T-helper 1 cell treated with Interleukin-12 subunit alpha and Interleukin-12 subunit beta and Interleukin-4 antibody, amounts not matched to agents 30 μg/mL and 1 μg/mL, for 36 hours (primary cell): ENCODE results near the gene BHMT2.

ENCODE experiments used
- H3K27ac Mint-ChIP-seq: one replicate; pipeline ENCODE4 v1.8.0; 2021; ENCODE audit warnings: mild to moderate bottlenecking, mixed read lengths
- H3K27me3 Mint-ChIP-seq: one replicate; pipeline ENCODE4 v1.8.0; 2021; ENCODE audit warnings: low read depth, mixed read lengths
- H3K36me3 Mint-ChIP-seq: one replicate; pipeline ENCODE4 v1.8.0; 2021; ENCODE audit warnings: low read depth, mixed read lengths
- H3K4me1 Mint-ChIP-seq: one replicate; pipeline ENCODE4 v1.8.0; 2021; ENCODE audit warnings: low read depth, mixed read lengths
- H3K4me3 Mint-ChIP-seq: one replicate; pipeline ENCODE4 v1.8.0; 2021; ENCODE audit warnings: mild to moderate bottlenecking, moderate library complexity, mixed read lengths
- H3K9me3 Mint-ChIP-seq: one replicate; pipeline ENCODE4 v1.8.0; 2021; ENCODE audit warnings: mixed read lengths

BHMT2 gene

DNA sequence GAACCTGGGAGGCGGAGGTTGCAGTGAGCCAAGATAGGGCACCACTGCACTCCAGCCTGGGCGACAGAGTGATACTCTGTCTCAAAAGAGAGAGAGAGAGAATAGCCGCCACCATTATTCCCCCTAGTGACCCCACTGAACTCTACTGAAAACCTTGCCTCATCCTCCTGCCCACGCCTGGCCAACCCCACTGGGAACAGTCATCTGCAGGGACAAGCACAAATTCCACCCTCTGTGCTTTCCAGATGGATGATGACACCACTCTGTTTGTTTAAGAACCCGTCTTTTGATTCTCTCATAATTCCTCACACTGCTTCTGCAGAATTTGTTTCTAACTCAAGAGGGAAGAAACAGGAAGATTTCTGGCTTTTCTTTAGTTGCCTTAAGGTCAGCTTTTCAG, 12.2 kb downstream of the BHMT2 start:
- no peak overlapping the region for H3K27ac Mint-ChIP-seq
- no peaks in the 10 kb centered on the region for H3K36me3 Mint-ChIP-seq
- H3K4me3 Mint-ChIP-seq = no peak overlapping the region
- H3K4me1 Mint-ChIP-seq = no peaks in the 10 kb centered on the region
- no peaks in the 10 kb centered on the region for H3K9me3 Mint-ChIP-seq
- H3K27me3 Mint-ChIP-seq = peaks cover 18% of the 10 kb centered on the region

DNA sequence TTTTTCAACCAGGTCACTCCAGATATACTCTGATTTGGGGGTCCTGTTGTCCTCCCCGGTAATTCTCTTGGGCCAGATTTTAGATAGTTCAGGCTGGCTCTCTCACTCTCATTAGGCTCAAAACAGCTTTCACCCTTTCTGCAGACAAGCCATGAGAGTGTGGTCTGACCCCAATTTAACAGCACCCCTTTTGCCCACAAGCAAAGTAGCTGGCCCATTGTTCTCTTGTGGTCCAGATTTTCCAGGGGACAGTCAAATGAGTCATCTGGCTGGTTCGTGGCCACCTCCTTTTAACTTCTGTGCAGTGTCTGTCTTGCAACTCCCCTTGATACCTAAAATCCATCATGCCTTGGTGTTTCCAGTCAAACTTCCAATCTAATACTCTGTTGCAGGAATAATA, 16.5 kb downstream of the BHMT2 start:
- no peaks in the 10 kb centered on the region for H3K9me3 Mint-ChIP-seq
- H3K27ac Mint-ChIP-seq = no peak overlapping the region
- H3K4me1 Mint-ChIP-seq = no peaks in the 10 kb centered on the region
- no peaks in the 10 kb centered on the region for H3K36me3 Mint-ChIP-seq
- no peak overlapping the region for H3K4me3 Mint-ChIP-seq
- peaks cover 14% of the 10 kb centered on the region for H3K27me3 Mint-ChIP-seq

DNA sequence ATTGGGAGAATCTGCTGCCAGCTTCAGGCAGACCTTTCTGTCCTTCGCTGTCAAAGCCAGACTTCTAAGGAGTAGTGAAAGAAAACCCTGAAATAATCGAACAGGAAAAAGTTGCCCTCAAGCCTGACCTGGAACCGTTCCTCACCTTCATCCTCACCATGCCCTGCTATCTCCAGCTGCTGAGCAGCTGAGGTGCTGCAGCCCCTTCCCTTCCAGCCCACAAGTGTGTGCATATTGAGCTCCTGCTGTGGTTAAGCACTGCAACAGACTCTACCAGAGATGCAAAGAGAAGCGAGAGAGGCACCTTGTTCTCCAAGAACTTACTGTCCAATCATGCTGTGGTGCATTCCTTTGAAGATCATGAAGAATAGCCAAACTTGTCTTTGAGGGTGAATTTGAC, 18.9 kb downstream of the BHMT2 start:
- Mint-ChIP-seq H3K27ac (no peak overlapping the region), H3K9me3 (no peaks in the 10 kb centered on the region), H3K27me3 (peaks cover 14% of the 10 kb centered on the region), H3K36me3 (no peaks in the 10 kb centered on the region), H3K4me3 (no peak overlapping the region), H3K4me1 (no peaks in the 10 kb centered on the region)

DNA sequence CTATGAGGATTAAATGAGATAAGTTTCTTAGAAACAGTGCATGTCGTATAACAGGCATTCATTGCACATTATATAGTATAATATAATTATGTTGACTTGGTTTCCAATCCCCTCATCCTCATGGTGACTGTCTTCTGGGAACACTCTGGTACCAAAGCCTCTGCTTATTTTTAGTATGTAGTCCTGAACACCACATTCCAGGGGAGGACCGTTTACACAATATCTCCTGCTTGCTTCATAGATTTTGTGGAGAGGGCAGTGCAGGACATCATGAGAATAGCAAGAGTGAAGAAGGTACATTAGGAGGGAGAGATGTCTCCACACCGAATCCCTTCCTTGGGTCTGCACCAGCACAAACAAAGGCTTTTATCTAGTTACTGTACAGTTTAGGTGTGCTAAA, 21.5 kb downstream of the BHMT2 start:
- peaks cover 9% of the 10 kb centered on the region for H3K27me3 Mint-ChIP-seq
- no peak overlapping the region for H3K27ac Mint-ChIP-seq
- no peaks in the 10 kb centered on the region for H3K4me1 Mint-ChIP-seq
- no peak overlapping the region for H3K4me3 Mint-ChIP-seq
- no peaks in the 10 kb centered on the region for H3K9me3 Mint-ChIP-seq
- H3K36me3 Mint-ChIP-seq = no peaks in the 10 kb centered on the region

DNA sequence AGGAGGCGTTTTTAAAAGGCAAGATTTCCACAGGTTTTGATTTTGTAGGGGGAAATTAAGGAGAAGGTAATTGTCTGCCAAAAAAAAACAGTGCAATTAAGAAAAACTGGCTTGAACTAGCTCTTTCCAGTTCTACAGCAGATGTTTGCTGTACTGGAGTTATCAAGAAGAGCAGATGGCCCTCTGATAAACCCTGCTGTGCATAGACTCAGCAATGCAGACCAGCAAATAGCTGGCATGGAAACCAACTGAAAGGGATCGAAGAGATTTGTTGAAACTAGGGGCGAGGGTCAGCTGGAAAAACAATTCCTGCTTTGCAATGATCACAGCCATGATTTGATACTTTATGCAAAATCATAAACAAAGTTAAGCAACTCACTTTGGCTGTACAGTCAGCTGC, 24.2 kb downstream of the BHMT2 start:
- H3K4me3 Mint-ChIP-seq = no peak overlapping the region
- H3K27ac Mint-ChIP-seq = no peak overlapping the region
- H3K36me3 Mint-ChIP-seq = no peaks in the 10 kb centered on the region
- H3K9me3 Mint-ChIP-seq = no peaks in the 10 kb centered on the region
- peaks cover 5% of the 10 kb centered on the region for H3K27me3 Mint-ChIP-seq
- H3K4me1 Mint-ChIP-seq = no peaks in the 10 kb centered on the region

DNA sequence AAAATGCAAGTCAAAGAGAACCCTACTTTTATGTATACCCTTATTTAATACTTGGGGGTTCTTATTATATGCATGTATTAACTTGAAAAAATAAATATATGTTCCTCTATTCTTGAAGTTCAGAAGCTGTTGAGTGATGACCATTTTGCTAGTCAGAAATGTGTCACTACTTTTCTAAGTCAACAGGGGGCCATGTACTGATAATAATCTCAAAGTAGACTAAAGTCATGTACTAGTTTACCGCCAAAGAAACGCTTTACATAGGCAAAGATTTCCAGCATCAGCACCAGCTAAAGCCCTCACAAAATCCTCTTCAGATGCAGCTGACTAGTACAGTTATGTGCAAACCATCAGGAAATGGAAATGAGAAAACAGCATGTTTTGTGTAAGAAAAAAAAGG, 36.3 kb downstream of the BHMT2 start:
- H3K4me1 Mint-ChIP-seq = no peaks in the 10 kb centered on the region
- no peak overlapping the region for H3K27ac Mint-ChIP-seq
- no peak overlapping the region for H3K4me3 Mint-ChIP-seq
- no peaks in the 10 kb centered on the region for H3K9me3 Mint-ChIP-seq
- no peaks in the 10 kb centered on the region for H3K36me3 Mint-ChIP-seq
- peaks cover 51% of the 10 kb centered on the region for H3K27me3 Mint-ChIP-seq

DNA sequence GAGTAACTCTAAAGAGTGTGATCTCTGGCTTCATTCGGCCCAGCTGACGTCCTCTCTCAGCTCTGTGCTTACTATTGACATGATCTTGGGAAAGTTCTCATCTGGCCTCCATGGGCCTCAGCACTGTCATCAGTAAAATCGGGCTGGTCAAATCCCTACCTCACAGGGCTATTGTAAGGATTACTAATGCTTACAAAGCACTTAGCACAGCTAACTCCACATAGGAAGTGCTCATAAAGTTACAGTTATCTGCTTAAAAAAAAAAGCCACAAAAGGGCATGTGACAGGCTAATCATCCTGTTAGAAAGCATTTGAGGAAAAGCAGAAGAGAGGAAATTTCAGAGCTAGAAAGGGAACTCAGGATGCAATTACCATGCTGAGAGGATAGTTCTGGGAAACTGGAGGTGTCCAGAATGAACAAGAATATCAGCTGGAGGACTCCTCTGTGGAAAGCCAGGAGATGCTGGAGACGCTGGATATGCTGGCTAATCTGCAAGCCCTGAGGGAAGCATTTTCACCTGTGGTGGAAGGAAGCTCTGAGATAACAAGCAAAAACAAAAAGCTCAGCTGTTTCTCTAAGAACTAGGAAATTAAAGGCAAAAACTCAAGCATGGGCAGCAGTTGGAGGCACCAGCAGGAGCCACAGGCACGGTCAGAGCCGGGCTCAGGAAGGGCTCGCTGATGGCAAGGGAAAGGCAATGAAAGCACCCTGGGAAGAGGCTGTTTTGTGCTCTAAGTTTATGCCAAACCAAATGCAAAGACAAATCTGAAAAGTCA, 37.6 kb downstream of the BHMT2 start:
- peaks cover 63% of the 10 kb centered on the region for H3K27me3 Mint-ChIP-seq

DNA sequence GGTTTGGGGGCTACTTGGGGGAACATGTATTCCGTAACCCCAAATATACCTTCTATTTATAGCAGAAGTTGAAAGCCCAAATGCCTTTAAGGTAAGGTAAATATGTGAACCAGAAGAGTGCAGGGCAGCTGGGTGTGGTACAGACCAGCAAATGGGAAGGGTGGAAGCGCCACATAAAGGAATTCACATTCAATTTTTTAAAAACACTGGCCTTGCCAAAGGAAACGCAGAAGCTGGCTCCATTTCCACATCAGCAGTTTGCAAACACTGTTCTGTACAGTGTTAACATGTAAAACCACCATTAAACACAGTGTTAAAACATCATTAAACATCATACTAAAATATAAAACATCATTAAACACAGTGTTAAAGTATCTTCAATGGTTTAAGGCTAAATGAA, 38.5 kb downstream of the BHMT2 start:
- Mint-ChIP-seq H3K36me3 (no peaks in the 10 kb centered on the region), H3K4me3 (no peak overlapping the region), H3K9me3 (no peaks in the 10 kb centered on the region), H3K27me3 (peaks cover 72% of the 10 kb centered on the region), H3K4me1 (peaks cover 1% of the 10 kb centered on the region), H3K27ac (no peak overlapping the region)

More for the DNA sequence above, 37.6 kb downstream of the BHMT2 start:
- no peaks in the 10 kb centered on the region for H3K36me3 Mint-ChIP-seq
- no peaks in the 10 kb centered on the region for H3K9me3 Mint-ChIP-seq
- no peak overlapping the region for H3K27ac Mint-ChIP-seq
- H3K4me3 Mint-ChIP-seq = no peak overlapping the region
- peaks cover 1% of the 10 kb centered on the region for H3K4me1 Mint-ChIP-seq

DNA sequence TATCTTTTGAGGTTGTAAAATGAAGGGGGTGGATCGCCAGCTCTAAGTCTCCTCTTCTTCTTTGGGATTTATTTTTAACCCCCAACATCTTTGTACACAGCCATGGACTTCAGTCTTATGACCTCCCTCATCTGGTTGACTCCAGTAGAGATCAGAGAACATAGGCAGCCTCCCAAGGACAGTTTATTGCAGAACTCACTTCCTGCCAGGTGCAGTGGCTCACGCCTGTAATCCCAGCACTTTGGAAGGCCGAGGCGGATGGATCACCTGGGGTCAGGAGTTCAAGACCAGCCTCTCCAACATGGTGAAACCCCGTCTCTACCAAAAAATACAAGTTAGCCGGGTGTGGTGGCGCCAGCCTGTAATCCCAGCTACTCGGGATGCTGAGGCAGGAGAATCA, 39.2 kb downstream of the BHMT2 start:
- H3K36me3 Mint-ChIP-seq = no peaks in the 10 kb centered on the region
- H3K9me3 Mint-ChIP-seq = no peaks in the 10 kb centered on the region
- no peak overlapping the region for H3K4me3 Mint-ChIP-seq

DNA sequence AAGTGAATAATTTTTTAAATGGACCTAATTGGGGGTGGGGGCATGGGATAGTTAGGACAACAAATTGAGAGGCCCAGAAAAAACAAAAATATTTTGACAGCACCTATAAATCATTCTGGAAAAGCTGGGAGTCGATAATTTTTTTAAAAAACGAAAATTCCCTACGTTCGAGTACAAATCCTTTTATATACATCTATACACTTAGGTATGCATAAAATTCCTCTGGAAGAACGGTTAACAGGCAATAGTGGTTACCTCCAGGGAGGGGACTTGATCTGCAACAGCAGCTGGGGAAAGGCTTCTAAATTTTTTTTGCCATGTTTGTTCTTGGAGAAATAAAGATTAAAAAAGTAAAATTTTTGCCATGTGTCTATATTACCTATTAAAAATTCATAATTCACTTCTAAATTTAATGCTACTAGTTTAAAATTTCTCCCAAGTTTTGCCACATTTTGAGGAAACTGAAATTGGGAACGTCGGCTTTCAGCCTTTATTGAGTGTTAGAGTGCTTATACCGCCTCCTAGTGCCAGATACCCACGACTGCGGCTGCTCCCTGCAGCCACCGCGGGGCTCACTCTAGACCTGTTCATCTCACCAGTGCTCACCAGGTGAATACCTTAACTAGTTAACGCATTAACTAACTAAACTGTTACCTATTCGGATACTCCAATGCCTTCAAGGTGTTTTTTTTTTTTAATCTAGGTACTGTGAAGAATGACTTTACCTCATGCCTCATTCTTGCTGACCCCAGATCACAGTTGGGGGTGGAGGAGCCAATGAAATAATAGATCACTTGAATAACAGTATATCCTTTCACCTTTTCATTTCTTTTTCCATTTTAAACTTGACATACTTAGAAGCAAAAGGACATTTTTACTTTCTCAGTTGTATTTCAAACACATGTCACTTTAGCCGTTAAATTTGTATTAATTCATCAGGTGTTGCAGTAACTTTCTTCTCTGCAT, 40.2 kb downstream of the BHMT2 start:
- no peak overlapping the region for H3K27ac Mint-ChIP-seq
- no peaks in the 10 kb centered on the region for H3K9me3 Mint-ChIP-seq
- peaks cover 1% of the 10 kb centered on the region for H3K4me1 Mint-ChIP-seq
- H3K36me3 Mint-ChIP-seq = no peaks in the 10 kb centered on the region
- peaks cover 77% of the 10 kb centered on the region for H3K27me3 Mint-ChIP-seq
- no peak overlapping the region for H3K4me3 Mint-ChIP-seq

More for the DNA sequence above, 39.2 kb downstream of the BHMT2 start:
- H3K27ac Mint-ChIP-seq = no peak overlapping the region
- H3K27me3 Mint-ChIP-seq = peaks cover 78% of the 10 kb centered on the region
- peaks cover 1% of the 10 kb centered on the region for H3K4me1 Mint-ChIP-seq

DNA sequence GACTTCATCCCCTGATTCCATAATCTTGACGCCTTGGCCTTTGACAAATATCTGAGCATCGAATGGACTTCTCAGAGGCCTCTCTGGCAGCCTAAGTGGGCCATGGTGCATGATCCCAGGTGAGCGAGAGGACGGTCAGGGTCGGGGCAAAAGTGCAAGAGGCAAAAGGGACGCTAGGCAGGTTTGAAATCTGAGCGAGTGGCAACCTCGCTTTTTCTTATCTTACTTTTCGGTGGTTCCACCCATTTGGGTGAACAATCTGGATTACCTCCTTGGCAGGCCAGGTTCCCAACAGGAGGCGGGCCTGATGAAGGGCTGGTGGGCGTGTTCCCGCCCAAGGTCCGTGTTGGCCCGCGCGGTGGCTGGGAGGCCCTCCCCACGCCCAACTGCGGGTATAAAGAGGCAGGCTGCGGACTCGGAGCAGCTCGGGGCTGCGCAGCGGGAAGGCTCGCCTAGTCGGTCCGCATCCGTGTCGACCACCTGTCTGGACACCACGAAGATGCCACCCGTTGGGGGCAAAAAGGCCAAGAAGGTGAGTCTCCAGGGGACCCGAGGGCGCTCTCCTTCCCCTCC, 41.9 kb downstream of the BHMT2 start, which contains the start of gene BHMT:
Gene BHMT (plus strand): TSS at position 423 of the 573 bp plus-strand sequence. CDS start 77 bp downstream, at position 500.
- Mint-ChIP-seq H3K27ac (no peak within 1 kb of the TSS), H3K27me3 (peaks cover 72% of the 10 kb centered on the region), H3K4me3 (no peak within 1 kb of the TSS), H3K4me1 (peaks cover 1% of the 10 kb centered on the region), H3K36me3 (no peaks in the 10 kb centered on the region), H3K9me3 (no peaks in the 10 kb centered on the region)

DNA sequence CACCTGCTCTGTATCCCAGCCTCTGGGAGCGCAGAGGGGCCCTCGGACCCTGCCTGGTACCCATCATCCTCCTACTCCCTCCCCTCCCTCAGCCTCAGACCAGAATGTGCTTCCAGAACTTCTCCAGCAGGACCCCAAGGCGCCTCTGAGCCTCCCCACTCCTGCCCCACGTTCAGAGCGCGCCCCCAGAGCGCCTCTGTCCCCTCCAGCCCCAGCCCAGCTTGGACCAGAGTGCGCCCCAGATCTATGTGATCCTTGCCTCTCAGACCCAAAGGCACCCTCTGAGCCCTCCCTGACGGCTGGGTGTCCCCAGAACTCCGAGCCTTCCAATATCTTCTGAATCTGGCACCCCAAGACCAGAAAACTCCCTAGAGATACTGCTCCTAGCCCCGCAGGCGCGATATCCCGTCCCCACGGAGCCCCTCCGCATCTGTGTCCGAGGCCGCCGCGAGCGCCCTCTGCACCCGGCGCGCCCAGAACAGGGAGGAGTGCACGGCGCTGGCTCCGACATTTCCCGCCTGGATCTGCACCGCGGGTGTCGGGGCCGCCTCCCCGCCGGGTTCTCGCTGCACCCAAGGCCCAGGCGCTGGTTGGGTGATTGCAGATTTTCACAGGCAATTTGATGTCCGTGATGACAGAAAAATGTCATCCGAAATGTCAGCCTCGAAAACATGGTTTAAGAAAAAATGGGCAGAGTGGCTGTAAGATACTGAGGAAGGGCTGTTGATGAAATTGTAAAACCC, 42.6 kb downstream of the BHMT2 start:
- Mint-ChIP-seq H3K4me3 (no peak overlapping the region), H3K4me1 (peaks cover 1% of the 10 kb centered on the region), H3K27me3 (peaks cover 69% of the 10 kb centered on the region), H3K27ac (no peak overlapping the region), H3K9me3 (no peaks in the 10 kb centered on the region), H3K36me3 (no peaks in the 10 kb centered on the region)

DNA sequence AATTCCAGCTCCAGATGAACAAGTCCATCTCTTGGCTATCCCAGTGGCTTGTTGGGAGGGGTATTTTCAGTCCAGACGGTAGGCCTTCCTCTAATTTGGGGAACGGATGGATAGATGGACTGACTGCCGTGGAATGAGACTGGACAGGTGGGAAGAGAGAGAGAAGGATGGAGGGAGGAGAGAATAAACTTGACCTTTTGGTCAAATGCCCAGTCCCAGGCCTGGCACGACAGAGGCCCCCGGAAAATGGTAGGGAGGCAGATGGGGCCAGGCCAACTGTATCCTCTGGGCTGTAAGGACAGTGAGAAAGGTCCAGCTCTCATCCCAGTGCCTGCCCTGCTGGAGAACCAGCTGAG, 43.1 kb downstream of the BHMT2 start:
- Mint-ChIP-seq H3K27ac (no peak overlapping the region), H3K4me3 (no peak overlapping the region), H3K4me1 (peaks cover 1% of the 10 kb centered on the region), H3K27me3 (peaks cover 64% of the 10 kb centered on the region), H3K9me3 (no peaks in the 10 kb centered on the region), H3K36me3 (no peaks in the 10 kb centered on the region)

DNA sequence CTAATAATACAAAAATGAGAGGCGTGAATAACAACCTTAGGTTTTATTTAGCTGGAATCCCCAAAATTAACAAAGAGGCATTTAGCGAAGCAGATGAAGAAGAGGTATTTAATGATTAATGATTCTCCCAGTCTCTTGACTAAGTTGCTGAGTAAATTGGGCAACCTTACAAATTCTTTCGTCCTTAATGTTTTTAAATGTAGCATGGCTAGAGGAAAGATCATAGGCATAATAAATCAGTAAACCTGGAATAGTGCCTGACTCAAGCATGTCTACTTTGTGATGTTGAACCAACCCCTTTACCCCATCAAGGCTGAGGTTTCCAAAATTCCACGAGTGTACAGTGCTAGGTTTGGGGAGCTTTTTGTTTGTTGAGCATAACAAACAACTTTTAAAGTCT, 49.9 kb downstream of the BHMT2 start:
- no peak overlapping the region for H3K27ac Mint-ChIP-seq

More for the DNA sequence above, 49.9 kb downstream of the BHMT2 start:
- no peaks in the 10 kb centered on the region for H3K4me1 Mint-ChIP-seq
- no peaks in the 10 kb centered on the region for H3K36me3 Mint-ChIP-seq
- no peak overlapping the region for H3K4me3 Mint-ChIP-seq
- peaks cover 13% of the 10 kb centered on the region for H3K27me3 Mint-ChIP-seq
- H3K9me3 Mint-ChIP-seq = no peaks in the 10 kb centered on the region
